DND-41 (cell line): ENCODE measurements around the gene GPR108.
"Not testable (repeated sequence)": the region's sequence is repeated elsewhere in the genome, so short reads cannot be mapped to it uniquely, and the experiment has no call there.

ENCODE experiments used
- ATAC-seq: fragments of 200-7000 bp; cut with Tn5 transposase; 3 replicates; pipeline ENCODE4 v1.9.1; 2021; ENCODE audit warnings: low read depth; ENCODE audit not compliant: insufficient read depth
- DNase-seq: peaks from one replicate; pipeline ENCODE4 v3.0.0-alpha.2; 2020
- H2AFZ ChIP-seq: 2 replicates; pipeline ENCODE4 v1.6.0; 2012; ENCODE audit warnings: low read depth, low read length
- H3K27ac ChIP-seq: 2 replicates; pipeline ENCODE4 v1.5.1; 2012; ENCODE audit warnings: low read length, inconsistent platforms
- H3K27me3 ChIP-seq: fragments of 200-600 bp; sonication (generic); 2 replicates; pipeline ENCODE4 v1.6.0; 2012; ENCODE audit warnings: low read length, mild to moderate bottlenecking, inconsistent platforms; ENCODE audit not compliant: insufficient read depth, poor library complexity
- H3K36me3 ChIP-seq: 2 replicates; pipeline ENCODE4 v1.5.1; 2012; ENCODE audit warnings: low read length, inconsistent platforms; ENCODE audit not compliant: insufficient read depth
- H3K4me1 ChIP-seq: 2 replicates; pipeline ENCODE4 v1.5.1; 2012; ENCODE audit warnings: mild to moderate bottlenecking, low read length; ENCODE audit not compliant: insufficient read depth
- H3K4me2 ChIP-seq: 2 replicates; pipeline ENCODE4 v1.6.0; 2012; ENCODE audit warnings: mild to moderate bottlenecking, moderate library complexity, low read length, inconsistent platforms; ENCODE audit not compliant: insufficient read depth
- H3K4me3 ChIP-seq, 2 experiments: fragments of 200-600 bp in 1 of 2; shearing (Covaris generic) in 1 of 2; 2 replicates each; pipeline ENCODE4 v1.5.1; 2012 to 2016; ENCODE audit warnings: inconsistent platforms in 2 of 2, low read length in 2 of 2, mild to moderate bottlenecking in 2 of 2, low read depth in 1 of 2, moderate library complexity in 1 of 2
- H3K79me2 ChIP-seq: 2 replicates; pipeline ENCODE4 v1.6.0; 2012; ENCODE audit warnings: low read length, inconsistent platforms; ENCODE audit not compliant: insufficient read depth
- H3K9ac ChIP-seq: 2 replicates; pipeline ENCODE4 v1.6.0; 2012; ENCODE audit warnings: low read depth, mild to moderate bottlenecking, inconsistent platforms, low read length, moderate library complexity
- H3K9me3 ChIP-seq: 2 replicates; pipeline ENCODE4 v1.5.1; 2012; ENCODE audit warnings: low read length, moderate library complexity, mild to moderate bottlenecking, inconsistent platforms; ENCODE audit not compliant: insufficient read depth, severe bottlenecking
- H4K20me1 ChIP-seq: 2 replicates; pipeline ENCODE4 v1.6.0; 2012; ENCODE audit warnings: low read length; ENCODE audit not compliant: insufficient read depth
- EZH2 ChIP-seq: IDR thresholded peaks from 3 replicates; pipeline ENCODE4 v1.6.1; 2012; ENCODE audit warnings: borderline replicate concordance, low read depth, mild to moderate bottlenecking, moderate library complexity, low read length, inconsistent platforms; ENCODE audit not compliant: severe bottlenecking
- TF ChIP-seq, protein P1 (sequence below): IDR thresholded peaks from 2 replicates; pipeline ENCODE4 v1.5.1; 2012; ENCODE audit warnings: borderline replicate concordance, low read length, moderate library complexity, mild to moderate bottlenecking; ENCODE audit not compliant: poor library complexity, severe bottlenecking; ENCODE audit errors: extremely low read depth

Gene GPR108

DNA sequence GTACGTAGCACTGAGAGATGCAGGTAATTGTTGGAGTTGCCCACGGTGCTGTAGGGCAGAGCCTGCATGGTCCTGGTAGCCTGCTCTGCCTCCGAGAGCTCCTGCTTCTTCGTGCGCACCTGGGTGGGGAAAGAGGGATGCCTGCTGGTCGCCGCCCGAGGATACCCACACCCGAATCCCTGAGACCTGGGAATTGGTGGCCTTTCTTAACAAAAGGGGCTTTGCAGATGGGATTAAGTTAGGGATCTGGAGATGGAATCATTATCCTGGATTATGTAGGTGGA, 26.4 kb downstream of the GPR108 start:
- DNase-seq (no peak), ATAC-seq (no peak)
- Histone ChIP-seq H3K9me3 (no peaks in the 10 kb centered on the region), H3K9ac (no peak overlapping the region), H3K4me2 (no peak overlapping the region), H2AFZ (no peak overlapping the region), H3K36me3 (no peaks in the 10 kb centered on the region), H3K27me3 (no peaks in the 10 kb centered on the region), H3K4me3 (no peak overlapping the region), H3K4me1 (no peaks in the 10 kb centered on the region), H4K20me1 (no peaks in the 10 kb centered on the region), H3K27ac (no peak overlapping the region), H3K79me2 (no peaks in the 10 kb centered on the region)
- TF ChIP-seq EZH2: no peak
- TF ChIP-seq, protein P1, sequence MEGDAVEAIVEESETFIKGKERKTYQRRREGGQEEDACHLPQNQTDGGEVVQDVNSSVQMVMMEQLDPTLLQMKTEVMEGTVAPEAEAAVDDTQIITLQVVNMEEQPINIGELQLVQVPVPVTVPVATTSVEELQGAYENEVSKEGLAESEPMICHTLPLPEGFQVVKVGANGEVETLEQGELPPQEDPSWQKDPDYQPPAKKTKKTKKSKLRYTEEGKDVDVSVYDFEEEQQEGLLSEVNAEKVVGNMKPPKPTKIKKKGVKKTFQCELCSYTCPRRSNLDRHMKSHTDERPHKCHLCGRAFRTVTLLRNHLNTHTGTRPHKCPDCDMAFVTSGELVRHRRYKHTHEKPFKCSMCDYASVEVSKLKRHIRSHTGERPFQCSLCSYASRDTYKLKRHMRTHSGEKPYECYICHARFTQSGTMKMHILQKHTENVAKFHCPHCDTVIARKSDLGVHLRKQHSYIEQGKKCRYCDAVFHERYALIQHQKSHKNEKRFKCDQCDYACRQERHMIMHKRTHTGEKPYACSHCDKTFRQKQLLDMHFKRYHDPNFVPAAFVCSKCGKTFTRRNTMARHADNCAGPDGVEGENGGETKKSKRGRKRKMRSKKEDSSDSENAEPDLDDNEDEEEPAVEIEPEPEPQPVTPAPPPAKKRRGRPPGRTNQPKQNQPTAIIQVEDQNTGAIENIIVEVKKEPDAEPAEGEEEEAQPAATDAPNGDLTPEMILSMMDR: no peak

DNA sequence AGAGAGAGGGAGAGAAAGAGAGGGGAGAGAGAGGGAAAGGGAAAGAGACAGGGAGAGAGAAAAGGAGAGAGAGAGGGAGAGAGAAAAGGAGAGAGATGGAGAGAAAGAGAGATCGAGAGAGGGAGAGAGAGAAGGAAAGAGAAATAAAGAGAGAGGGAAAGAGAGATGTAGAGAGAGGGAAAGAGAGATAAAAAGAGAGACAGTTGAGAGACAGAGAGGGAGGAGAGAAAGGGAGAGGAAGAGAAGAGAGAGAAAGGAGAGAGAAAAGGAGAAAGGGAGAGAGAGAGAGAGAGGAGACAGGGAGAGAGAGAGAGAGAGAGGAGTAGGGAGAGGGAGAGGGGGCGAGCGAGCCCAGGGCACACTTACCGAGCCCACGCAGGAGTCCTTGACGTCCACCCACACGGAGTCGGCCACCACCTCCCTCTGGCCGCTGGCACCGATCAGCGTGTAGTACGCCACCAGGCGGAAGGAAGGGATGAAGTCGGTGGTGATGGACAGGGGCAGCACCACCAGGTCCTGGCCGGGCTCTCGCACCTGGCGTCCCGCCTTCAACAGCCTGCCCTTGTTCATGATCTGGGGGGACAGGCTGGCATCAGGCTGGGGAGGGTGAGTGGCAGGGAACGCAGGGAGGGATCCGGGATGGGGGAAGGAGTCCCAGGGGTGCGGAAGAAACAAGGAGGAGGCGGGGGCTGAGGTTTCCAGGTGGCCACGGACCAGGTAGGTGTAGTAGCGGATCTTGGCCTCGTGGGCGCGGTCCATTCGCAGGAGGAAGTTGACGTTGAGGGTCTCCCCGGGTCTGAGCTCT, 26.9 kb downstream of the GPR108 start:
- H3K9ac ChIP-seq: no peak overlapping the region
- H3K27me3 ChIP-seq: no peaks in the 10 kb centered on the region
- no peaks in the 10 kb centered on the region for H4K20me1 ChIP-seq
- DNase-seq (no peak), ATAC-seq (no peak)
- H3K4me1 ChIP-seq: no peaks in the 10 kb centered on the region
- H2AFZ ChIP-seq: no peak overlapping the region
- no peak for TF ChIP-seq EZH2
- no peaks in the 10 kb centered on the region for H3K9me3 ChIP-seq
- H3K4me2 ChIP-seq: no peak overlapping the region
- no peaks in the 10 kb centered on the region for H3K36me3 ChIP-seq
- H3K79me2 ChIP-seq: no peaks in the 10 kb centered on the region
- H3K27ac ChIP-seq: no peak overlapping the region
- no peak overlapping the region for H3K4me3 ChIP-seq

DNA sequence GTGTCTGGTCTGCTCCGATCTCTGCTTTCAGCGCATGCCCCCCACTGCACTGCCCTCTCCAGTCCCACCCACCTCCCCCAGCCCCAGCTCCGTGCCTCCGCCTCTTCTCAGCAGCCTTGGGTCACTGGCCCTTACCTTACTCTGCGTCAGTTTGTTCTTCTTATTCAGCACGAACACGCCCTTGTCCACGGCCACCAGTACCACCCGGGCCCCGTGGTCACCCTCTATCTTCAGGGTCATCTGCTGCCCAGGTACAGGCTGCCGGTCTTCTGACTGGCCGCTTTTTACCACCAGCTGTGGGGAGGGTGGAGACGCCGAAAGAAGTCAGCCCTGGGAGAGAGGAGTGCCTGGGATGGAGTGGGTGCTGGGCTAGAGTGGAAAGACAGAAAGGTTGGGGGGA, 27.8 kb downstream of the GPR108 start:
- Histone ChIP-seq H3K9ac (no peak overlapping the region), H3K27ac (no peak overlapping the region), H3K4me2 (no peak overlapping the region), H3K27me3 (no peaks in the 10 kb centered on the region), H3K9me3 (no peaks in the 10 kb centered on the region), H3K79me2 (no peaks in the 10 kb centered on the region), H4K20me1 (no peaks in the 10 kb centered on the region), H3K4me1 (no peaks in the 10 kb centered on the region), H3K4me3 (no peak overlapping the region), H2AFZ (no peak overlapping the region), H3K36me3 (no peaks in the 10 kb centered on the region)
- DNase-seq: no peak
- no peak for TF ChIP-seq EZH2
- TF ChIP-seq, protein P1: no peak
- no peak for ATAC-seq

DNA sequence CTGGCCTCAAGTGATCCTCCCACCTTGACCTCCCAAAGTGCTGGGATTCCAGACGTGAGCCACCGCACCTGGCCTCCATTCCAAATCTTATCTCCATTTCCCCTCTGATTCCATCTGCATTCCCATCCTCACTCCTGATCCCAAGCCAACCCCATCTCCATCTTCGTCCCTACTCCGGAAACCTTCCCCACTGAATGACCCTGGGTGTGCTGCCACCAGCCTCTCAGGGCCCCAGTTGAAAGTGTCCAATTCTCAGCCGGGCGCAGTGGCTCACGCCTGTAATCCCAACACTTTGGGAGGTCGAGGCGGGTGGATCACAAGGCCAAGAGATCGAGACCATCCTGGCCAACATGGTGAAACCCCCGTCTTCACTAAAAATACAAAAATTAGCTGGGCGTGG, 28.5 kb downstream of the GPR108 start:
- H3K27ac ChIP-seq, H3K4me2 ChIP-seq, H3K79me2 ChIP-seq, H3K4me3 ChIP-seq, H3K9me3 ChIP-seq, DNase-seq, ATAC-seq, H3K27me3 ChIP-seq, H3K9ac ChIP-seq, H4K20me1 ChIP-seq, H2AFZ ChIP-seq, H3K36me3 ChIP-seq, H3K4me1 ChIP-seq: not testable (repeated sequence)
